HEK293 (cell line): ENCODE data around the gene TBX6.
A peak's percentile ranks its signal among the peaks of the same experiment; 100 is the strongest.

Experiments
- BCL11A ChIP-seq: fragments of 450-650 bp; formaldehyde crosslinking; IDR thresholded peaks from 2 replicates; pipeline ENCODE4 v1.5.1; 2016; ENCODE audit warnings: low read depth, missing biosample characterization, missing genetic modification characterization
- HOXA7 ChIP-seq: sonication (generic); formaldehyde crosslinking; IDR thresholded peaks from 2 replicates; pipeline ENCODE4 v1.8.1; 2022; ENCODE audit warnings: missing genetic modification reagents, borderline replicate concordance
- PRDM1 ChIP-seq: fragments of 450-650 bp; formaldehyde crosslinking; IDR thresholded peaks from 2 replicates; pipeline ENCODE4; 2016; ENCODE audit warnings: missing biosample characterization, missing genetic modification characterization
- SCRT1 ChIP-seq: fragments of 450-650 bp; formaldehyde crosslinking; IDR thresholded peaks from 2 replicates; pipeline ENCODE4 v1.5.1; 2016; ENCODE audit warnings: missing biosample characterization, missing genetic modification characterization, borderline replicate concordance
- ZBTB1 ChIP-seq: fragments of 450-650 bp; formaldehyde crosslinking; IDR thresholded peaks from 2 replicates; pipeline ENCODE4 v1.5.1; 2016; ENCODE audit warnings: missing biosample characterization, missing genetic modification characterization
- ZFP37 ChIP-seq: fragments of 450-650 bp; formaldehyde crosslinking; IDR thresholded peaks from 2 replicates; pipeline ENCODE4 v1.5.1; 2016; ENCODE audit warnings: missing biosample characterization, missing genetic modification characterization
- ZNF10 ChIP-seq: fragments of 450-650 bp; formaldehyde crosslinking; IDR thresholded peaks from 2 replicates; pipeline ENCODE4 v1.5.1; 2017; ENCODE audit warnings: missing biosample characterization, missing genetic modification characterization
- ZNF155 ChIP-seq: fragments of 450-650 bp; formaldehyde crosslinking; IDR thresholded peaks from 2 replicates; pipeline ENCODE4 v1.5.1; 2016; ENCODE audit warnings: missing biosample characterization, missing genetic modification characterization
- ZNF169 ChIP-seq: fragments of 450-650 bp; formaldehyde crosslinking; IDR thresholded peaks from 2 replicates; pipeline ENCODE4 v1.5.1; 2016; ENCODE audit warnings: missing biosample characterization, missing genetic modification characterization
- ZNF202 ChIP-seq: fragments of 450-650 bp; formaldehyde crosslinking; IDR thresholded peaks from 2 replicates; pipeline ENCODE4 v1.5.1; 2016; ENCODE audit warnings: missing biosample characterization, missing genetic modification characterization, borderline replicate concordance
- ZNF23 ChIP-seq: fragments of 450-650 bp; formaldehyde crosslinking; IDR thresholded peaks from 2 replicates; pipeline ENCODE4 v1.5.1; 2016; ENCODE audit warnings: missing biosample characterization, missing genetic modification characterization, borderline replicate concordance
- ZNF426 ChIP-seq: fragments of 450-650 bp; formaldehyde crosslinking; IDR thresholded peaks from 2 replicates; pipeline ENCODE4 v1.5.1; 2017; ENCODE audit warnings: missing biosample characterization, missing genetic modification characterization, mild to moderate bottlenecking, inconsistent platforms, moderate library complexity
- ZNF48 ChIP-seq: fragments of 450-650 bp; formaldehyde crosslinking; IDR thresholded peaks from 2 replicates; pipeline ENCODE4 v1.5.1; 2016; ENCODE audit warnings: missing biosample characterization, missing genetic modification characterization
- ZNF555 ChIP-seq: fragments of 450-650 bp; formaldehyde crosslinking; conservative IDR thresholded peaks from 2 replicates; pipeline ENCODE4 v1.5.1; 2017; ENCODE audit warnings: missing biosample characterization, mild to moderate bottlenecking, missing genetic modification characterization, inconsistent platforms
- ZNF621 ChIP-seq: fragments of 450-650 bp; formaldehyde crosslinking; IDR thresholded peaks from 2 replicates; pipeline ENCODE4 v1.5.1; 2017; ENCODE audit warnings: missing biosample characterization, missing genetic modification characterization
- ZNF623 ChIP-seq: fragments of 450-650 bp; formaldehyde crosslinking; IDR thresholded peaks from 2 replicates; pipeline ENCODE4 v1.5.1; 2016; ENCODE audit warnings: missing biosample characterization, missing genetic modification characterization
- ZNF654 ChIP-seq: fragments of 450-650 bp; formaldehyde crosslinking; IDR thresholded peaks from 2 replicates; pipeline ENCODE4 v1.5.1; 2016; ENCODE audit warnings: low read depth, missing biosample characterization, missing genetic modification characterization
- ZSCAN16 ChIP-seq: fragments of 450-650 bp; formaldehyde crosslinking; IDR thresholded peaks from 2 replicates; pipeline ENCODE4 v1.5.1; 2016; ENCODE audit warnings: missing biosample characterization, missing genetic modification characterization
- ZSCAN23 ChIP-seq: fragments of 450-650 bp; formaldehyde crosslinking; IDR thresholded peaks from 2 replicates; pipeline ENCODE4 v1.5.1; 2016; ENCODE audit warnings: missing biosample characterization, missing genetic modification characterization
- TF ChIP-seq, protein P1 (sequence below): fragments of 450-650 bp; formaldehyde crosslinking; IDR thresholded peaks from 2 replicates; pipeline ENCODE4 v1.5.1; 2016; ENCODE audit warnings: missing biosample characterization, missing genetic modification characterization
- TF ChIP-seq, protein P2 (sequence below): fragments of 450-650 bp; formaldehyde crosslinking; IDR thresholded peaks from 2 replicates; pipeline ENCODE4 v1.5.1; 2016; ENCODE audit warnings: missing biosample characterization, missing genetic modification characterization
- TF ChIP-seq, protein P3 (sequence below): fragments of 450-650 bp; formaldehyde crosslinking; IDR thresholded peaks from 2 replicates; pipeline ENCODE4 v1.5.1; 2016; ENCODE audit warnings: missing biosample characterization, missing genetic modification characterization
- TF ChIP-seq, protein P4 (sequence below): fragments of 450-650 bp; formaldehyde crosslinking; conservative IDR thresholded peaks from 2 replicates; pipeline ENCODE4 v1.5.1; 2016; ENCODE audit warnings: low read depth, missing biosample characterization, missing genetic modification characterization
- TF ChIP-seq, protein P5 (sequence below): fragments of 450-650 bp; formaldehyde crosslinking; IDR thresholded peaks from 2 replicates; pipeline ENCODE4 v1.5.1; 2017; ENCODE audit warnings: missing biosample characterization, missing genetic modification characterization
- TF ChIP-seq, protein P6 (sequence below): fragments of 450-650 bp; formaldehyde crosslinking; IDR thresholded peaks from 2 replicates; pipeline ENCODE4 v1.5.1; 2017; ENCODE audit warnings: missing biosample characterization, missing genetic modification characterization

Gene TBX6

DNA sequence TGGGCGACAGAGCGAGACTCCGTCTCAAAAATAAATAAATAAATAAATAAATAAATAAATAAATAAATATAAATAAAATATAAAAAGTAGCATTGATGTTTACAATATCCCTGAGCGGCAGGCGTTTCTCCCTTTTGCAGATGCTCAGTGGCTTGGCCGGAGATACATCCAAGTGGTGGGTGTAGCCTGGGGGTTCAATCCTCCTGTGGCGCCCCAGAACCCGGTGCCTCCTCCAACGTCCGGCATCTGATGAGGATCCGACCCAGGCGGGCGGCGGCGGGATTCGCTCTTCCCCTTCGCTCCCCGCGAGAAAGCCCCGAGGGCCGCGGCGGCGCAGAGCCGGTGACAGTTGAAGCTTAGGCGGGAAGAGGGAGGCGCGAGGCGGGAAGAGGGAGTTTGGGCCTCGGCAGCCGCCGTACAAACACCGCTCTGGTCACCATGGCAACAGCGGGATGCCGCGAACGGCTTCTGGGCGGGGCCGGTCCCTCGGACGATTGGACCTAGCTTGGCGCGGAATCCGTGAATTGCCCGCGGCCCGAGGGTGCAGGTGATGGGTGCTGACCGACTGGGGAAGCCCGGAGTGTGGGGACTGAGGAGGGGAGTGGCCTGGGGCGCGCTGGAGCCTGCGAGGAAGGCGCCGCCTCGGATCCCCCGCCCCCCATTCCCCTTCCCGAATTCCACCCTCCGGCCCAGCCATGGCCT, 38.9 kb downstream of the TBX6 start (continued):
- TF ChIP-seq, protein P1, sequence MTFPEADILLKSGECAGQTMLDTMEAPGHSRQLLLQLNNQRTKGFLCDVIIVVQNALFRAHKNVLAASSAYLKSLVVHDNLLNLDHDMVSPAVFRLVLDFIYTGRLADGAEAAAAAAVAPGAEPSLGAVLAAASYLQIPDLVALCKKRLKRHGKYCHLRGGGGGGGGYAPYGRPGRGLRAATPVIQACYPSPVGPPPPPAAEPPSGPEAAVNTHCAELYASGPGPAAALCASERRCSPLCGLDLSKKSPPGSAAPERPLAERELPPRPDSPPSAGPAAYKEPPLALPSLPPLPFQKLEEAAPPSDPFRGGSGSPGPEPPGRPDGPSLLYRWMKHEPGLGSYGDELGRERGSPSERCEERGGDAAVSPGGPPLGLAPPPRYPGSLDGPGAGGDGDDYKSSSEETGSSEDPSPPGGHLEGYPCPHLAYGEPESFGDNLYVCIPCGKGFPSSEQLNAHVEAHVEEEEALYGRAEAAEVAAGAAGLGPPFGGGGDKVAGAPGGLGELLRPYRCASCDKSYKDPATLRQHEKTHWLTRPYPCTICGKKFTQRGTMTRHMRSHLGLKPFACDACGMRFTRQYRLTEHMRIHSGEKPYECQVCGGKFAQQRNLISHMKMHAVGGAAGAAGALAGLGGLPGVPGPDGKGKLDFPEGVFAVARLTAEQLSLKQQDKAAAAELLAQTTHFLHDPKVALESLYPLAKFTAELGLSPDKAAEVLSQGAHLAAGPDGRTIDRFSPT (tag by site-specific recombination): no peak
- TF ChIP-seq ZNF23 (tag by site-specific recombination) (peak; percentile 47; the same call in 1 of the 2 replicates), ZNF426 (tag by site-specific recombination) (peak; percentile 100), ZNF48 (no peak), ZSCAN16 (tag by site-specific recombination) (no peak; the same call in 1 of the 2 replicates), ZNF10 (peak; percentile 100), ZSCAN23 (tag by site-specific recombination) (peak; percentile 89), ZNF202 (tag by site-specific recombination) (peak; percentile 100), ZNF169 (tag by site-specific recombination) (no peak), ZNF555 (tag by site-specific recombination) (peak; percentile 99), ZBTB1 (peak; percentile 81; the same call in 1 of the 2 replicates), ZNF155 (tag by site-specific recombination) (no peak), SCRT1 (tag by site-specific recombination) (no peak), BCL11A (tag by site-specific recombination) (0 out of 2 replicates have a peak, but pooled peaks have one; percentile 13), ZFP37 (tag by site-specific recombination) (peak; percentile 83), ZNF654 (peak; percentile 67), PRDM1 (peak; percentile 76; the same call in 1 of the 2 replicates), HOXA7 (no peak), ZNF621 (tag by site-specific recombination) (no peak), ZNF623 (tag by site-specific recombination) (peak; percentile 92)
- TF ChIP-seq, protein P2, sequence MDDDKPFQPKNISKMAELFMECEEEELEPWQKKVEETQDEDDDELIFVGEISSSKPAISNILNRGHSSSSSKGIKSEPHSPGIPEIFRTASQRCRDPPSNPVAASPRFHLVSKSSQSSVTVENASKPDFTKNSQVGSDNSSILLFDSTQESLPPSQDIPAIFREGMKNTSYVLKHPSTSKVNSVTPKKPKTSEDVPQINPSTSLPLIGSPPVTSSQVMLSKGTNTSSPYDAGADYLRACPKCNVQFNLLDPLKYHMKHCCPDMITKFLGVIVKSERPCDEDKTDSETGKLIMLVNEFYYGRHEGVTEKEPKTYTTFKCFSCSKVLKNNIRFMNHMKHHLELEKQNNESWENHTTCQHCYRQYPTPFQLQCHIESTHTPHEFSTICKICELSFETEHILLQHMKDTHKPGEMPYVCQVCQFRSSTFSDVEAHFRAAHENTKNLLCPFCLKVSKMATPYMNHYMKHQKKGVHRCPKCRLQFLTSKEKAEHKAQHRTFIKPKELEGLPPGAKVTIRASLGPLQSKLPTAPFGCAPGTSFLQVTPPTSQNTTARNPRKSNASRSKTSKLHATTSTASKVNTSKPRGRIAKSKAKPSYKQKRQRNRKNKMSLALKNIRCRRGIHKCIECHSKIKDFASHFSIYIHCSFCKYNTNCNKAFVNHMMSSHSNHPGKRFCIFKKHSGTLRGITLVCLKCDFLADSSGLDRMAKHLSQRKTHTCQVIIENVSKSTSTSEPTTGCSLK (tag by site-specific recombination): no peak
- TF ChIP-seq, protein P3, sequence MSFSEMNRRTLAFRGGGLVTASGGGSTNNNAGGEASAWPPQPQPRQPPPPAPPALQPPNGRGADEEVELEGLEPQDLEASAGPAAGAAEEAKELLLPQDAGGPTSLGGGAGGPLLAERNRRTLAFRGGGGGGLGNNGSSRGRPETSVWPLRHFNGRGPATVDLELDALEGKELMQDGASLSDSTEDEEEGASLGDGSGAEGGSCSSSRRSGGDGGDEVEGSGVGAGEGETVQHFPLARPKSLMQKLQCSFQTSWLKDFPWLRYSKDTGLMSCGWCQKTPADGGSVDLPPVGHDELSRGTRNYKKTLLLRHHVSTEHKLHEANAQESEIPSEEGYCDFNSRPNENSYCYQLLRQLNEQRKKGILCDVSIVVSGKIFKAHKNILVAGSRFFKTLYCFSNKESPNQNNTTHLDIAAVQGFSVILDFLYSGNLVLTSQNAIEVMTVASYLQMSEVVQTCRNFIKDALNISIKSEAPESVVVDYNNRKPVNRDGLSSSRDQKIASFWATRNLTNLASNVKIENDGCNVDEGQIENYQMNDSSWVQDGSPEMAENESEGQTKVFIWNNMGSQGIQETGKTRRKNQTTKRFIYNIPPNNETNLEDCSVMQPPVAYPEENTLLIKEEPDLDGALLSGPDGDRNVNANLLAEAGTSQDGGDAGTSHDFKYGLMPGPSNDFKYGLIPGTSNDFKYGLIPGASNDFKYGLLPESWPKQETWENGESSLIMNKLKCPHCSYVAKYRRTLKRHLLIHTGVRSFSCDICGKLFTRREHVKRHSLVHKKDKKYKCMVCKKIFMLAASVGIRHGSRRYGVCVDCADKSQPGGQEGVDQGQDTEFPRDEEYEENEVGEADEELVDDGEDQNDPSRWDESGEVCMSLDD (tag by site-specific recombination): no peak
- TF ChIP-seq, protein P4, sequence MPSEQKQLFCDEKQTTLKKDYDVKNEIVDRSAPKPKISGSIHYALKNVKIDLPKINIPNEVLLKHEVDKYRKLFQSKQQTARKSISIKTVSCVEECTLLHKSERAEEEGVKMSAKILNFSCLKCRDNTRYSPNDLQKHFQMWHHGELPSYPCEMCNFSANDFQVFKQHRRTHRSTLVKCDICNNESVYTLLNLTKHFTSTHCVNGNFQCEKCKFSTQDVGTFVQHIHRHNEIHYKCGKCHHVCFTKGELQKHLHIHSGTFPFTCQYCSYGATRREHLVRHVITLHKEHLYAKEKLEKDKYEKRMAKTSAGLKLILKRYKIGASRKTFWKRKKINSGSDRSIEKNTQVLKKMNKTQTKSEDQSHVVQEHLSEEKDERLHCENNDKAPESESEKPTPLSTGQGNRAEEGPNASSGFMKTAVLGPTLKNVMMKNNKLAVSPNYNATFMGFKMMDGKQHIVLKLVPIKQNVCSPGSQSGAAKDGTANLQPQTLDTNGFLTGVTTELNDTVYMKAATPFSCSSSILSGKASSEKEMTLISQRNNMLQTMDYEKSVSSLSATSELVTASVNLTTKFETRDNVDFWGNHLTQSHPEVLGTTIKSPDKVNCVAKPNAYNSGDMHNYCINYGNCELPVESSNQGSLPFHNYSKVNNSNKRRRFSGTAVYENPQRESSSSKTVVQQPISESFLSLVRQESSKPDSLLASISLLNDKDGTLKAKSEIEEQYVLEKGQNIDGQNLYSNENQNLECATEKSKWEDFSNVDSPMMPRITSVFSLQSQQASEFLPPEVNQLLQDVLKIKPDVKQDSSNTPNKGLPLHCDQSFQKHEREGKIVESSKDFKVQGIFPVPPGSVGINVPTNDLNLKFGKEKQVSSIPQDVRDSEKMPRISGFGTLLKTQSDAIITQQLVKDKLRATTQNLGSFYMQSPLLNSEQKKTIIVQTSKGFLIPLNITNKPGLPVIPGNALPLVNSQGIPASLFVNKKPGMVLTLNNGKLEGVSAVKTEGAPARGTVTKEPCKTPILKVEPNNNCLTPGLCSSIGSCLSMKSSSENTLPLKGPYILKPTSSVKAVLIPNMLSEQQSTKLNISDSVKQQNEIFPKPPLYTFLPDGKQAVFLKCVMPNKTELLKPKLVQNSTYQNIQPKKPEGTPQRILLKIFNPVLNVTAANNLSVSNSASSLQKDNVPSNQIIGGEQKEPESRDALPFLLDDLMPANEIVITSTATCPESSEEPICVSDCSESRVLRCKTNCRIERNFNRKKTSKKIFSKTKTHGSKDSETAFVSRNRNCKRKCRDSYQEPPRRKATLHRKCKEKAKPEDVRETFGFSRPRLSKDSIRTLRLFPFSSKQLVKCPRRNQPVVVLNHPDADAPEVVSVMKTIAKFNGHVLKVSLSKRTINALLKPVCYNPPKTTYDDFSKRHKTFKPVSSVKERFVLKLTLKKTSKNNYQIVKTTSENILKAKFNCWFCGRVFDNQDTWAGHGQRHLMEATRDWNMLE (tag by site-specific recombination): peak; percentile 99
- TF ChIP-seq, protein P5, sequence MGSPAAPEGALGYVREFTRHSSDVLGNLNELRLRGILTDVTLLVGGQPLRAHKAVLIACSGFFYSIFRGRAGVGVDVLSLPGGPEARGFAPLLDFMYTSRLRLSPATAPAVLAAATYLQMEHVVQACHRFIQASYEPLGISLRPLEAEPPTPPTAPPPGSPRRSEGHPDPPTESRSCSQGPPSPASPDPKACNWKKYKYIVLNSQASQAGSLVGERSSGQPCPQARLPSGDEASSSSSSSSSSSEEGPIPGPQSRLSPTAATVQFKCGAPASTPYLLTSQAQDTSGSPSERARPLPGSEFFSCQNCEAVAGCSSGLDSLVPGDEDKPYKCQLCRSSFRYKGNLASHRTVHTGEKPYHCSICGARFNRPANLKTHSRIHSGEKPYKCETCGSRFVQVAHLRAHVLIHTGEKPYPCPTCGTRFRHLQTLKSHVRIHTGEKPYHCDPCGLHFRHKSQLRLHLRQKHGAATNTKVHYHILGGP (tag by site-specific recombination): no peak
- TF ChIP-seq, protein P6, sequence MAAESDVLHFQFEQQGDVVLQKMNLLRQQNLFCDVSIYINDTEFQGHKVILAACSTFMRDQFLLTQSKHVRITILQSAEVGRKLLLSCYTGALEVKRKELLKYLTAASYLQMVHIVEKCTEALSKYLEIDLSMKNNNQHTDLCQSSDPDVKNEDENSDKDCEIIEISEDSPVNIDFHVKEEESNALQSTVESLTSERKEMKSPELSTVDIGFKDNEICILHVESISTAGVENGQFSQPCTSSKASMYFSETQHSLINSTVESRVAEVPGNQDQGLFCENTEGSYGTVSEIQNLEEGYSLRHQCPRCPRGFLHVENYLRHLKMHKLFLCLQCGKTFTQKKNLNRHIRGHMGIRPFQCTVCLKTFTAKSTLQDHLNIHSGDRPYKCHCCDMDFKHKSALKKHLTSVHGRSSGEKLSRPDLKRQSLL (tag by site-specific recombination): peak; percentile 63; the same call in 1 of the 2 replicates
